K562 (cell line): ENCODE measurements around the gene MAD1L1. TPM values are rescaled to one million over a fixed set of nuclear protein-coding genes. Genes with fewer than 3 reads are reported as not detected.

ENCODE experiments used
- ATAC-seq: fragments of 200-7000 bp; cut with Tn5 transposase; 3 replicates; pipeline ENCODE4 v1.9.1; 2020; ENCODE audit warnings: moderate library complexity
- BruUV-seq: library from RNA; stranded (reverse); fragments of 400-500 nt; replicated peaks from 2 replicates; lab custom pipeline; 2021; lab: Mats Ljungman, UMichigan
- CTCF ChIA-PET: fragments of 300-600 bp; formaldehyde crosslinking; extraction: SDS; loops from one replicate; lab custom pipeline; 2021; ENCODE audit warnings: low intra/inter-chr PET ratio; lab: Yijun Ruan, JAX
- POLR2A ChIA-PET: fragments of 300-600, 350-650 bp; sonication (Branson Sonifier 250); formaldehyde crosslinking; extraction: SDS; loops from one replicate; lab custom pipeline; 2021; ENCODE audit warnings: antibody characterized with exemption, inconsistent platforms; lab: Yijun Ruan, JAX
- DNase-seq, 4 experiments: peaks; one replicate each; pipeline versions ENCODE4 v3.0.0 to v3.0.0-alpha.2; 2011 to 2018; ENCODE audit warnings: low spot score in 3 of 4, mixed read lengths in 3 of 4; ENCODE audit errors: extremely low read depth in 1 of 4
- FAIRE-seq: peaks from 2 replicates; lab custom pipeline; 2011; peaks lifted over from hg19 to GRCh38; lab: Jason Lieb, UNC
- H2AFZ ChIP-seq: 2 replicates; pipeline ENCODE4 v1.6.0; 2011; ENCODE audit warnings: low read depth, low read length, control low read depth, inconsistent platforms
- H3K27ac ChIP-seq: fragments of 200-600 bp; 3 replicates; pipeline ENCODE4 v1.8.0; 2011; ENCODE audit warnings: low read depth, mild to moderate bottlenecking, control low read depth, inconsistent platforms, low read length, moderate library complexity, mixed read lengths; ENCODE audit errors: extremely low read depth
- H3K27me3 ChIP-seq, 2 experiments: fragments of 300-600 bp in 1 of 2; 2 replicates in 1 of 2; 3 replicates in 1 of 2; pipeline versions ENCODE4 v1.6.0 to v1.8.0; 2011; ENCODE audit warnings: inconsistent platforms in 2 of 2, low read length in 2 of 2, mild to moderate bottlenecking in 1 of 2, mixed read lengths in 1 of 2, moderate library complexity in 1 of 2; ENCODE audit not compliant: control insufficient read depth in 2 of 2, insufficient read depth in 2 of 2
- H3K36me3 ChIP-seq: fragments of 300-600 bp; 3 replicates; pipeline ENCODE4 v1.8.0; 2011; ENCODE audit warnings: mild to moderate bottlenecking, low read length, inconsistent platforms; ENCODE audit not compliant: control insufficient read depth, insufficient read depth
- H3K4me1 ChIP-seq, 2 experiments: fragments of 200-600 bp in 1 of 2; replicated peaks in 1 of 2; 2 replicates in 1 of 2; 3 replicates in 1 of 2; pipeline versions ENCODE4 v1.5.1 to v1.8.0; 2011; ENCODE audit warnings: inconsistent platforms in 2 of 2, low read length in 2 of 2, mild to moderate bottlenecking in 1 of 2, mixed read lengths in 1 of 2, moderate library complexity in 1 of 2; ENCODE audit not compliant: control insufficient read depth in 2 of 2, insufficient read depth in 2 of 2
- H3K4me2 ChIP-seq: 2 replicates; pipeline ENCODE4 v1.6.1; 2011; ENCODE audit warnings: low read length, control low read depth, inconsistent platforms, mixed read lengths; ENCODE audit not compliant: insufficient read depth
- H3K4me3 ChIP-seq: fragments of 200-600 bp; sonication (generic), shearing (Covaris generic); 2 replicates; pipeline ENCODE4 v1.5.1; 2016; ENCODE audit warnings: control low read depth, inconsistent platforms
- H3K79me2 ChIP-seq: fragments of 200-600 bp; 3 replicates; pipeline ENCODE4 v1.8.0; 2011; ENCODE audit warnings: low read length, inconsistent platforms; ENCODE audit not compliant: control insufficient read depth, insufficient read depth
- H3K9ac ChIP-seq, 2 experiments: 2 replicates each; pipeline versions ENCODE4 v1.6.0 to v1.6.1; 2011; ENCODE audit warnings: low read depth in 2 of 2, low read length in 2 of 2, control low read depth in 1 of 2, inconsistent platforms in 1 of 2, mild to moderate bottlenecking in 1 of 2, mixed read lengths in 1 of 2; ENCODE audit not compliant: insufficient read depth in 1 of 2
- H3K9me1 ChIP-seq: one replicate; pipeline ENCODE4 v1.6.0; 2011; ENCODE audit warnings: inconsistent platforms, mild to moderate bottlenecking, low read length, moderate library complexity; ENCODE audit not compliant: control insufficient read depth, insufficient read depth
- H3K9me3 ChIP-seq: replicated peaks from 2 replicates; pipeline ENCODE4 v1.5.1; 2011; ENCODE audit warnings: low read depth, low read length, inconsistent platforms; ENCODE audit not compliant: control insufficient read depth, insufficient read depth
- H4K20me1 ChIP-seq: replicated peaks from 2 replicates; pipeline ENCODE4 v1.6.1; 2011; ENCODE audit warnings: low read length, inconsistent platforms, mixed read lengths; ENCODE audit not compliant: control insufficient read depth, insufficient read depth
- CBFA2T3 ChIP-seq: fragments of 450-650 bp; IDR thresholded peaks from 2 replicates; pipeline ENCODE4 v1.6.1; 2017
- E2F5 ChIP-seq: sonication (generic); formaldehyde crosslinking; IDR thresholded peaks from 2 replicates; pipeline ENCODE4 v1.8.0; 2022; ENCODE audit warnings: mild to moderate bottlenecking, missing genetic modification reagents
- E4F1 ChIP-seq: fragments of 250-450 bp; sonication (Bioruptor Pico); IDR thresholded peaks from 2 replicates; pipeline ENCODE4 v1.5.0; 2021; ENCODE audit warnings: mild to moderate bottlenecking, borderline replicate concordance
- EGR1 ChIP-seq: fragments of 450-650 bp; conservative IDR thresholded peaks from 2 replicates; pipeline ENCODE4 v1.6.1; 2017; ENCODE audit warnings: mild to moderate bottlenecking
- EHMT2 ChIP-seq: fragments of 450-650 bp; IDR thresholded peaks from 2 replicates; pipeline ENCODE4 v1.6.1; 2018; ENCODE audit warnings: antibody characterized with exemption
- ETV6 ChIP-seq, 3 experiments: fragments of 150-350 bp in 1 of 3; sonication (generic) in 1 of 3; formaldehyde crosslinking in 1 of 3; IDR thresholded peaks; 2 replicates each; pipeline versions ENCODE4 v1.6.1 to v1.8.0; 2014 to 2022; ENCODE audit warnings: borderline replicate concordance in 2 of 3, low read depth in 2 of 3, antibody characterized with exemption in 1 of 3, low read length in 1 of 3, mild to moderate bottlenecking in 1 of 3, missing genetic modification reagents in 1 of 3
- FIP1L1 ChIP-seq: fragments of 200-400 bp; formaldehyde crosslinking; IDR thresholded peaks from 2 replicates; pipeline ENCODE4 v1.6.1; 2018; ENCODE audit warnings: mild to moderate bottlenecking, low read depth, low read length; ENCODE audit not compliant: poor library complexity, severe bottlenecking
- FOXJ3 ChIP-seq: sonication (generic); formaldehyde crosslinking; IDR thresholded peaks from 2 replicates; pipeline ENCODE4 v1.4.0; 2020; ENCODE audit warnings: mild to moderate bottlenecking, missing genetic modification reagents
- NELFE ChIP-seq: IDR thresholded peaks from 2 replicates; pipeline ENCODE4 v1.6.1; 2011; ENCODE audit warnings: mild to moderate bottlenecking; ENCODE audit not compliant: insufficient read depth, insufficient read length
- PCBP1 ChIP-seq: fragments of 200-400 bp; formaldehyde crosslinking; IDR thresholded peaks from 2 replicates; pipeline ENCODE4 v1.6.1; 2018; ENCODE audit warnings: mild to moderate bottlenecking, low read depth, low read length; ENCODE audit not compliant: poor library complexity, severe bottlenecking
- PHTF2 ChIP-seq: fragments of 250-450 bp; sonication (Bioruptor Pico); IDR thresholded peaks from 2 replicates; pipeline ENCODE4 v1.5.0; 2021; ENCODE audit warnings: mild to moderate bottlenecking
- TEAD2 ChIP-seq: fragments of 450-650 bp; IDR thresholded peaks from 2 replicates; pipeline ENCODE4 v1.6.1; 2016; ENCODE audit warnings: missing genetic modification characterization, control low read depth, missing compliant biosample characterization
- ZFP30 ChIP-seq: fragments of 250-450 bp; sonication (Bioruptor Pico); IDR thresholded peaks from 2 replicates; pipeline ENCODE4 v1.8.0; 2022; ENCODE audit warnings: moderate library complexity, mild to moderate bottlenecking, inconsistent platforms, borderline replicate concordance
- WGBS: fragments of 100-300 bp; shearing (Covaris generic); methylation state at CpG from one replicate; pipeline ENCODE4 v1.1.6; 2016; ENCODE audit warnings: low coverage, mixed read lengths; ENCODE audit not compliant: insufficient coverage; ENCODE audit errors: missing lambda C conversion rate; 5-methylcytosine and 5-hydroxymethylcytosine counted together
- in situ Hi-C: fragments of 300-500 bp; cut with MboI; formaldehyde crosslinking; loops from 4 replicates; pipeline ENCODE4 v1.15.0; 2018; ENCODE audit warnings: inconsistent platforms, mixed read lengths
- intact Hi-C: fragments of 100-400 bp; cut with micrococcal nuclease; formaldehyde crosslinking; loops from 2 replicates; pipeline ENCODE4 v1.14.2; 2022
- polyA plus RNA-seq, 8 experiments: library from polyadenylated mRNA; depleted of rRNA in 4 of 8; stranded (reverse) in 5 of 8; unstranded in 3 of 8; fragments of >200 nt; fragmentation: Nextera tagmentation in 2 of 8; fragmentation: Illumina TruSeq in 1 of 8; extraction: Ambion mirVana in 2 of 8; extraction: Trizol in 1 of 8; gene quantifications; 2 replicates each; pipeline versions ENCODE4 v1.2.1 to v1.2.3, GENCODE V29; 2011 to 2014; ENCODE audit warnings: inconsistent platforms in 1 of 8, missing spikeins in 1 of 8
- total RNA-seq, 7 experiments: library from RNA; depleted of rRNA in 6 of 7; stranded (reverse); fragments of >200 nt in 6 of 7; fragmentation: Illumina TruSeq in 2 of 7; extraction: Trizol in 2 of 7; gene quantifications; 2 replicates each; pipeline versions ENCODE4 v1.2.1 to v1.2.3, GENCODE V29; 2011 to 2021; ENCODE audit warnings: low replicate concordance in 1 of 7
- TF ChIP-seq, protein P1 (sequence below): fragments of 450-650 bp; IDR thresholded peaks from 2 replicates; pipeline ENCODE4 v1.6.1; 2016; ENCODE audit warnings: low read depth, mild to moderate bottlenecking, moderate library complexity
- TF ChIP-seq, protein P2 (sequence below): fragments of 450-650 bp; formaldehyde crosslinking; IDR thresholded peaks from 2 replicates; pipeline ENCODE4 v1.4.0; 2022; ENCODE audit warnings: missing genetic modification characterization

Gene MAD1L1
- total and polyA plus RNA-seq, 9 of the 15 experiments (the other 6 are each of a cell fraction or from before 2014, with no cell fraction given), result 1.7 to 89.7 (median 18.0) TPM

- TF ChIP-seq ETV6 (IDR thresholded peaks at IDR 0.05; ENCODE audit: borderline replicate concordance in 1 of 2, low read depth in 2 of 2, low read length in 1 of 2) (no peak), ETV6 (CRISPR knock-in tag; IDR thresholded peaks at IDR 0.05; ENCODE audit: borderline replicate concordance) (no peak), CBFA2T3 (no peak), EHMT2 (no peak), PCBP1 (no peak), FOXJ3 (no peak), ZFP30 (no peak), PHTF2 (CRISPR knock-in tag) (no peak), E2F5 (no peak), NELFE (no peak), TEAD2 (tag) (no peak), FIP1L1 (no peak), E4F1 (no peak), EGR1 (no peak)
- TF ChIP-seq, protein P1, sequence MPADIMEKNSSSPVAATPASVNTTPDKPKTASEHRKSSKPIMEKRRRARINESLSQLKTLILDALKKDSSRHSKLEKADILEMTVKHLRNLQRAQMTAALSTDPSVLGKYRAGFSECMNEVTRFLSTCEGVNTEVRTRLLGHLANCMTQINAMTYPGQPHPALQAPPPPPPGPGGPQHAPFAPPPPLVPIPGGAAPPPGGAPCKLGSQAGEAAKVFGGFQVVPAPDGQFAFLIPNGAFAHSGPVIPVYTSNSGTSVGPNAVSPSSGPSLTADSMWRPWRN, result no peak
- TF ChIP-seq, protein P2, sequence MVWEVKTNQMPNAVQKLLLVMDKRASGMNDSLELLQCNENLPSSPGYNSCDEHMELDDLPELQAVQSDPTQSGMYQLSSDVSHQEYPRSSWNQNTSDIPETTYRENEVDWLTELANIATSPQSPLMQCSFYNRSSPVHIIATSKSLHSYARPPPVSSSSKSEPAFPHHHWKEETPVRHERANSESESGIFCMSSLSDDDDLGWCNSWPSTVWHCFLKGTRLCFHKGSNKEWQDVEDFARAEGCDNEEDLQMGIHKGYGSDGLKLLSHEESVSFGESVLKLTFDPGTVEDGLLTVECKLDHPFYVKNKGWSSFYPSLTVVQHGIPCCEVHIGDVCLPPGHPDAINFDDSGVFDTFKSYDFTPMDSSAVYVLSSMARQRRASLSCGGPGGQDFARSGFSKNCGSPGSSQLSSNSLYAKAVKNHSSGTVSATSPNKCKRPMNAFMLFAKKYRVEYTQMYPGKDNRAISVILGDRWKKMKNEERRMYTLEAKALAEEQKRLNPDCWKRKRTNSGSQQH (CRISPR knock-in tag), result no peak
- Histone ChIP-seq H3K36me3 (peaks cover 9% of the 10 kb centered on the region; the same call in 2 of the 3 replicates), H3K9me3 (peaks cover 4% of the 10 kb centered on the region; the same call in 1 of the 2 replicates), H3K79me2 (no peaks in the 10 kb centered on the region), H3K4me3 (no peak overlapping the region), H3K4me1 (peaks cover 0 to 38% of the 10 kb centered on the region in 2 experiments; a peak in 4 of 5 replicates), H3K9ac (no peak overlapping the region), H3K9me1 (no peaks in the 10 kb centered on the region), H4K20me1 (no peaks in the 10 kb centered on the region), H3K27ac (no peak overlapping the region), H3K27me3 (no peaks in the 10 kb centered on the region; a peak in 1 of 5 replicates), H2AFZ (no peak overlapping the region), H3K4me2 (no peak overlapping the region)
- ATAC-seq (no peak), FAIRE-seq (no peak), DNase-seq (no peak)
- ChIA-PET POLR2A (no interaction called here), CTCF (no interaction called here)
- intact Hi-C loops, result no loop called here
- in situ Hi-C loops, result no loop called here
- WGBS, result 62% methylated on average over 24 of the region's 29 CpGs
- BruUV-seq, result no TSS peak
Observed at GRCh38 chr7:1809601-1810258, 423.0 kb downstream of the MAD1L1 start.
